ENCODE data around the gene SPATS2.

DNA sequence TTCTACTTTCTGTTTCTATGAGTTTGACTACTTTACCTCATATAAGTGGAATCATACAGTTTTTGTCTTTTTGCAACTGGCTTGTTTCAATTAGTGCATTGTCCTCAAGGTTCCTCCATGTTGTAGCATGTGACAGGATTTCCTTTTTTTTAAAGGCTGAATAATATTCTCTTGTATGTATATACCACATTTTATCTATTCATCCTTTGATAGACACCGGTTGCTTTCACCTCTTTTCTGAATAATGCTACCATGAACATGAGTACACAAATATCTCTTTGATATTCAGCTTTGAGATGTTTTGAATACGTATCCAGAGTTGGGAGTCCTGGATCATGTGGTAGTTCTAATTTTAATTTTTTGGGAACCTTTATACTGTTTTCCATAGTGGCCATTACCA lies 65.4 kb downstream of the SPATS2 start:
- TF ChIP-seq ZNF24 (tag by site-specific recombination; IDR thresholded peaks at IDR 0.05) (no peak), RBAK (tag by site-specific recombination; IDR thresholded peaks at IDR 0.05) (no peak), ZNF132 (tag by site-specific recombination; IDR thresholded peaks at IDR 0.05; ENCODE audit: borderline replicate concordance) (no peak), TRIM28 (IDR thresholded peaks at IDR 0.05; ENCODE audit: borderline replicate concordance, low read length) (no peak), ZNF121 (tag by site-specific recombination; IDR thresholded peaks at IDR 0.05) (no peak), MYNN (tag by site-specific recombination; IDR thresholded peaks at IDR 0.05; ENCODE audit: borderline replicate concordance) (no peak), GLI4 (tag by site-specific recombination; IDR thresholded peaks at IDR 0.05) (no peak)
- TF ChIP-seq, protein P1, sequence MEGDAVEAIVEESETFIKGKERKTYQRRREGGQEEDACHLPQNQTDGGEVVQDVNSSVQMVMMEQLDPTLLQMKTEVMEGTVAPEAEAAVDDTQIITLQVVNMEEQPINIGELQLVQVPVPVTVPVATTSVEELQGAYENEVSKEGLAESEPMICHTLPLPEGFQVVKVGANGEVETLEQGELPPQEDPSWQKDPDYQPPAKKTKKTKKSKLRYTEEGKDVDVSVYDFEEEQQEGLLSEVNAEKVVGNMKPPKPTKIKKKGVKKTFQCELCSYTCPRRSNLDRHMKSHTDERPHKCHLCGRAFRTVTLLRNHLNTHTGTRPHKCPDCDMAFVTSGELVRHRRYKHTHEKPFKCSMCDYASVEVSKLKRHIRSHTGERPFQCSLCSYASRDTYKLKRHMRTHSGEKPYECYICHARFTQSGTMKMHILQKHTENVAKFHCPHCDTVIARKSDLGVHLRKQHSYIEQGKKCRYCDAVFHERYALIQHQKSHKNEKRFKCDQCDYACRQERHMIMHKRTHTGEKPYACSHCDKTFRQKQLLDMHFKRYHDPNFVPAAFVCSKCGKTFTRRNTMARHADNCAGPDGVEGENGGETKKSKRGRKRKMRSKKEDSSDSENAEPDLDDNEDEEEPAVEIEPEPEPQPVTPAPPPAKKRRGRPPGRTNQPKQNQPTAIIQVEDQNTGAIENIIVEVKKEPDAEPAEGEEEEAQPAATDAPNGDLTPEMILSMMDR (tag by site-specific recombination; IDR thresholded peaks at IDR 0.05), result no peak
